IMR-90 (cell line): ENCODE measurements around the gene DENND1A. TPM values are rescaled to one million over a fixed set of nuclear protein-coding genes. Genes with fewer than 3 reads are reported as not detected.

ENCODE experiments used
- ATAC-seq: fragments of 200-7000 bp; cut with Tn5 transposase; 2 replicates; pipeline ENCODE4 v1.9.1; 2020; ENCODE audit warnings: low read depth, mild to moderate bottlenecking, moderate library complexity
- BruUV-seq: library from RNA; stranded (reverse); fragments of 400-500 nt; replicated peaks from 2 replicates; lab custom pipeline; 2021; lab: Mats Ljungman, UMichigan
- CTCF ChIA-PET: fragments of 300-600 bp; formaldehyde crosslinking; extraction: SDS; loops from one replicate; lab custom pipeline; 2021; ENCODE audit warnings: antibody characterized with exemption; lab: Yijun Ruan, JAX
- POLR2A ChIA-PET: fragments of 300-600 bp; sonication (Branson Sonifier 250); formaldehyde crosslinking; loops from one replicate; lab custom pipeline; 2022; ENCODE audit warnings: antibody characterized with exemption; ENCODE audit not compliant: unreplicated experiment; lab: Charles Lee
- DNase-seq: peaks from one replicate; pipeline ENCODE4 v3.0.0; 2013
- H2AFZ ChIP-seq: replicated peaks from 2 replicates; pipeline ENCODE3; 2013; ENCODE audit warnings: low read length, mild to moderate bottlenecking; ENCODE audit not compliant: poor library complexity
- H2AK5ac ChIP-seq: 2 replicates; pipeline ENCODE4 v1.6.1; 2013; ENCODE audit warnings: low read depth, low read length, inconsistent platforms
- H2AK9ac ChIP-seq: replicated peaks from 2 replicates; pipeline ENCODE3; 2013; ENCODE audit warnings: mild to moderate bottlenecking, low read depth, low read length, moderate library complexity; ENCODE audit not compliant: poor library complexity
- H2BK120ac ChIP-seq: 2 replicates; pipeline ENCODE4 v1.6.1; 2013; ENCODE audit warnings: low read depth, low read length, inconsistent platforms
- H2BK15ac ChIP-seq: 3 replicates; pipeline ENCODE4 v1.6.1; 2013; ENCODE audit warnings: low read depth, low read length, inconsistent platforms
- H2BK20ac ChIP-seq: 2 replicates; pipeline ENCODE4 v1.6.1; 2013; ENCODE audit warnings: low read depth, mild to moderate bottlenecking, inconsistent platforms, low read length, moderate library complexity
- H2BK5ac ChIP-seq: 2 replicates; pipeline ENCODE4 v1.6.1; 2013; ENCODE audit warnings: mild to moderate bottlenecking, low read depth, low read length, inconsistent platforms; ENCODE audit not compliant: poor library complexity, severe bottlenecking
- H3K14ac ChIP-seq: replicated peaks from 2 replicates; pipeline ENCODE4 v1.6.1; 2013; ENCODE audit warnings: low read depth, low read length, inconsistent platforms
- H3K18ac ChIP-seq: 2 replicates; pipeline ENCODE4 v1.6.1; 2013; ENCODE audit warnings: low read depth, low read length, control low read depth
- H3K23ac ChIP-seq: 2 replicates; pipeline ENCODE4 v1.6.1; 2013; ENCODE audit warnings: low read depth, low read length, inconsistent platforms
- H3K27ac ChIP-seq: 2 replicates; pipeline ENCODE4 v1.5.1; 2013; ENCODE audit warnings: mild to moderate bottlenecking, control low read depth, low read length; ENCODE audit not compliant: insufficient read depth
- H3K27me3 ChIP-seq: 2 replicates; pipeline ENCODE4 v1.6.1; 2013; ENCODE audit warnings: low read length; ENCODE audit not compliant: control insufficient read depth, insufficient read depth
- H3K36me3 ChIP-seq: 2 replicates; pipeline ENCODE4 v1.6.1; 2013; ENCODE audit warnings: low read length, mixed read lengths; ENCODE audit not compliant: control insufficient read depth, insufficient read depth
- H3K4ac ChIP-seq: 2 replicates; pipeline ENCODE4 v1.6.1; 2013; ENCODE audit warnings: low read depth, low read length, inconsistent platforms
- H3K4me1 ChIP-seq: 2 replicates; pipeline ENCODE4 v1.6.1; 2013; ENCODE audit warnings: low read length, mixed read lengths; ENCODE audit not compliant: control insufficient read depth, insufficient read depth
- H3K4me2 ChIP-seq: 2 replicates; pipeline ENCODE4 v1.6.1; 2013; ENCODE audit warnings: low read depth, mild to moderate bottlenecking, control low read depth, low read length, moderate library complexity
- H3K4me3 ChIP-seq: 2 replicates; pipeline ENCODE4 v1.5.1; 2013; ENCODE audit warnings: low read depth, mild to moderate bottlenecking, control low read depth, low read length, moderate library complexity; ENCODE audit not compliant: insufficient read depth
- H3K56ac ChIP-seq: 2 replicates; pipeline ENCODE4 v1.6.1; 2013; ENCODE audit warnings: low read length, inconsistent platforms; ENCODE audit not compliant: insufficient read depth; ENCODE audit errors: extremely low read depth
- H3K79me1 ChIP-seq, 2 experiments: 2 replicates each; pipeline ENCODE4 v1.6.1; 2013; ENCODE audit warnings: low read length in 2 of 2, inconsistent platforms in 1 of 2, low read depth in 1 of 2
- H3K9ac ChIP-seq: 2 replicates; pipeline ENCODE4 v1.6.1; 2013; ENCODE audit warnings: low read depth, low read length, control low read depth
- H3K9me1 ChIP-seq: 2 replicates; pipeline ENCODE4 v1.6.1; 2013; ENCODE audit warnings: low read length, inconsistent platforms; ENCODE audit not compliant: insufficient read depth
- H3K9me3 ChIP-seq: 2 replicates; pipeline ENCODE4 v1.6.1; 2013; ENCODE audit warnings: low read length; ENCODE audit not compliant: control insufficient read depth, insufficient read depth
- H4K20me1 ChIP-seq: 2 replicates; pipeline ENCODE4 v1.6.1; 2013; ENCODE audit warnings: low read length, inconsistent platforms; ENCODE audit not compliant: insufficient read depth
- H4K5ac ChIP-seq: 2 replicates; pipeline ENCODE4 v1.6.1; 2013; ENCODE audit warnings: mild to moderate bottlenecking, low read depth, low read length, control low read depth
- H4K8ac ChIP-seq, 2 experiments: 2 replicates each; pipeline ENCODE4 v1.6.1; 2013; ENCODE audit warnings: low read depth in 2 of 2, low read length in 2 of 2, control low read depth in 1 of 2, inconsistent platforms in 1 of 2
- H4K91ac ChIP-seq: 2 replicates; pipeline ENCODE4 v1.6.1; 2013; ENCODE audit warnings: low read depth, low read length, inconsistent platforms; ENCODE audit not compliant: insufficient read depth
- POLR2A ChIP-seq: IDR thresholded peaks from 2 replicates; pipeline ENCODE4 v1.6.1; 2012; ENCODE audit warnings: mild to moderate bottlenecking, low read depth, low read length
- RCOR1 ChIP-seq: IDR thresholded peaks from 2 replicates; pipeline ENCODE4 v1.6.1; 2012; ENCODE audit warnings: mild to moderate bottlenecking, low read length, improper control_type of control experiment; ENCODE audit not compliant: insufficient replicate concordance
- SMC3 ChIP-seq: fragments of 150-350 bp; IDR thresholded peaks from 2 replicates; pipeline ENCODE4 v1.6.1; 2016; ENCODE audit warnings: low read depth, mild to moderate bottlenecking, antibody characterized with exemption, low read length, moderate library complexity
- WGBS, 2 experiments: methylation state at CpG; one replicate each; pipeline versions ENCODE4 v1.1.5 to v1.1.7; 2013; ENCODE audit warnings: missing lambda C conversion rate in 2 of 2; ENCODE audit not compliant: insufficient read length in 1 of 2; ENCODE audit errors: extremely low coverage in 2 of 2; 5-methylcytosine and 5-hydroxymethylcytosine counted together
- dilution Hi-C: fragments of 300-500 bp; cut with HindIII; formaldehyde crosslinking; loops from one replicate; pipeline ENCODE4 v1.14.3; 2018; ENCODE audit warnings: low sequenced_read_pairs; ENCODE audit not compliant: unreplicated experiment
- in situ Hi-C: fragments of 300-500 bp; cut with MboI; formaldehyde crosslinking; loops from 3 replicates; pipeline ENCODE4 v1.14.3; 2019; ENCODE audit warnings: low sequenced_read_pairs, inconsistent platforms, mixed read lengths
- intact Hi-C: fragments of 100-400 bp; cut with micrococcal nuclease; formaldehyde crosslinking; loops from 2 replicates; pipeline ENCODE4 v1.10.0; 2022
- polyA plus RNA-seq, 3 experiments: library from polyadenylated mRNA; depleted of rRNA; stranded (reverse); fragments of >200 nt; gene quantifications; 2 replicates each; pipeline ENCODE4 v1.2.3, GENCODE V29; 2012; ENCODE audit warnings: low replicate concordance in 1 of 3
- total RNA-seq: library from RNA; depleted of rRNA; stranded (reverse); fragments of >200 nt; gene quantifications from 2 replicates; pipeline ENCODE4 v1.2.3, GENCODE V29; 2012
- TF ChIP-seq, protein P1 (sequence below): fragments of 150-350 bp; IDR thresholded peaks from 2 replicates; pipeline ENCODE4 v1.6.1; 2017; ENCODE audit warnings: mild to moderate bottlenecking, antibody characterized with exemption, low read length, low read depth
- TF ChIP-seq, protein P2 (sequence below): fragments of 150-350 bp; IDR thresholded peaks from 2 replicates; pipeline ENCODE4 v1.6.1; 2016; ENCODE audit warnings: low read depth, mild to moderate bottlenecking, low read length, moderate library complexity, borderline replicate concordance

Gene DENND1A
- total and polyA plus RNA-seq, 2 of the 4 experiments (the other 2 are of a cell fraction), result 21.4 to 27.6 TPM

DNA sequence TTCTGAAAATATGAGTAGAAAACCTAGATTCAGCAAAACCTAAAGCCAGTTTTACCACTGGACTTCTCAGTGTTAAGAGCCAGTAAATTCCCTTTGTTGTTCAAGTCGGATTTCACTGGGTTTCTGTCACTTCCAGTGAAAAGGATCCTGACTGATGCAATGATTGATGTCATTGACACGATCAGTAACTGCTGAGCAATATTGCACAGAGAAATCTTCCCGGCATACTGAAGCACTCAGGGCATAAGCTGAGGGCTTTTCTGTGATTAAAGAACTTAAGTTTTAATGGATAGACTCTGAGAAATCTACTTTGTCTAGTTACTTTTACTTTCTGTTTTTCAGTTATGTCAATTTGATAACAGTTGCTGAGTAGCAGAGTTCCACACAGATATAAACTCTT, 61.9 kb downstream of the DENND1A start:
- DNase-seq (peak; percentile 6), ATAC-seq (peak; percentile 35; the same call in 1 of the 2 replicates)
- Histone ChIP-seq H3K4ac (no peak overlapping the region), H4K8ac (peak overlapping the region in 1 of 2 experiments; percentile 6; a peak in 1 of 4 replicates), H3K9me1 (no peaks in the 10 kb centered on the region), H3K23ac (no peak overlapping the region), H2BK120ac (no peak overlapping the region), H3K18ac (no peak overlapping the region), H3K9me3 (no peaks in the 10 kb centered on the region), H3K4me2 (peak overlapping the region; percentile 56; the same call in 1 of the 2 replicates), H2AFZ (no peak overlapping the region), H3K36me3 (no peaks in the 10 kb centered on the region), H4K91ac (no peak overlapping the region), H2BK5ac (no peak overlapping the region), H4K20me1 (no peaks in the 10 kb centered on the region; the same call in 1 of the 2 replicates), H3K27ac (no peak overlapping the region), H3K9ac (peak overlapping the region; percentile 44; the same call in 1 of the 2 replicates), H2AK5ac (no peak overlapping the region), H3K56ac (no peak overlapping the region), H4K5ac (no peak overlapping the region), H2BK15ac (no peak overlapping the region), H3K14ac (no peak overlapping the region), H3K4me3 (no peak overlapping the region), H2BK20ac (no peak overlapping the region), H3K79me1 (peaks cover 0 to 5% of the 10 kb centered on the region in 2 experiments; a peak in 3 of 4 replicates), H3K27me3 (no peaks in the 10 kb centered on the region), H2AK9ac (no peak overlapping the region), H3K4me1 (no peaks in the 10 kb centered on the region)
- WGBS, 2 experiments, result 76% methylated on average over 2 of the region's 3 CpGs; no CpG with 5 or more reads in 1 of the 2 experiments
- dilution Hi-C loops, result no loop called here
- POLR2A ChIA-PET, result no interaction called here
- intact Hi-C loops, result no loop called here
- no TSS peak for BruUV-seq
- CTCF ChIA-PET, result interaction anchor here (0.7 kb wide), 1 partner anchor 16 kb away, joined by 3 read pairs; no protein-coding TSS in a partner anchor
- in situ Hi-C loops, result no loop called here
- TF ChIP-seq, protein P1, sequence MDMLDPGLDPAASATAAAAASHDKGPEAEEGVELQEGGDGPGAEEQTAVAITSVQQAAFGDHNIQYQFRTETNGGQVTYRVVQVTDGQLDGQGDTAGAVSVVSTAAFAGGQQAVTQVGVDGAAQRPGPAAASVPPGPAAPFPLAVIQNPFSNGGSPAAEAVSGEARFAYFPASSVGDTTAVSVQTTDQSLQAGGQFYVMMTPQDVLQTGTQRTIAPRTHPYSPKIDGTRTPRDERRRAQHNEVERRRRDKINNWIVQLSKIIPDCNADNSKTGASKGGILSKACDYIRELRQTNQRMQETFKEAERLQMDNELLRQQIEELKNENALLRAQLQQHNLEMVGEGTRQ, result no peak
- TF ChIP-seq, protein P2, sequence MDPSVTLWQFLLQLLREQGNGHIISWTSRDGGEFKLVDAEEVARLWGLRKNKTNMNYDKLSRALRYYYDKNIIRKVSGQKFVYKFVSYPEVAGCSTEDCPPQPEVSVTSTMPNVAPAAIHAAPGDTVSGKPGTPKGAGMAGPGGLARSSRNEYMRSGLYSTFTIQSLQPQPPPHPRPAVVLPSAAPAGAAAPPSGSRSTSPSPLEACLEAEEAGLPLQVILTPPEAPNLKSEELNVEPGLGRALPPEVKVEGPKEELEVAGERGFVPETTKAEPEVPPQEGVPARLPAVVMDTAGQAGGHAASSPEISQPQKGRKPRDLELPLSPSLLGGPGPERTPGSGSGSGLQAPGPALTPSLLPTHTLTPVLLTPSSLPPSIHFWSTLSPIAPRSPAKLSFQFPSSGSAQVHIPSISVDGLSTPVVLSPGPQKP, result no peak
- TF ChIP-seq POLR2A (no peak), RCOR1 (no peak), SMC3 (no peak)
